ENCODE data around the gene APCDD1. TPM values are rescaled to one million over a fixed set of nuclear protein-coding genes. Genes with fewer than 3 reads are reported as not detected.
A peak's percentile ranks its signal among the peaks of the same experiment; 100 is the strongest.

APCDD1 gene
- total RNA-seq, 1 donor from 2014 or later: 171 TPM

- TF ChIP-seq CTCF (IDR thresholded peaks at IDR 0.05; ENCODE audit: partially characterized antibody, unreplicated experiment): no peak
- Mint-ChIP-seq H3K4me3 (ENCODE audit: unreplicated experiment) (peak overlapping the region; percentile 97), H3K4me1 (ENCODE audit: low read depth, unreplicated experiment) (peaks cover 27% of the 10 kb centered on the region), H3K9me3 (ENCODE audit: unreplicated experiment) (peaks cover 8% of the 10 kb centered on the region), H3K36me3 (ENCODE audit: unreplicated experiment) (no peaks in the 10 kb centered on the region), H3K27ac (ENCODE audit: unreplicated experiment) (peak overlapping the region; percentile 97), H3K27me3 (ENCODE audit: unreplicated experiment) (peaks cover 7% of the 10 kb centered on the region)
- no peak for DNase-seq
These were observed 1.5 kb downstream of the APCDD1 start for GRCh38 chr18:10455726-10456453.

- Mint-ChIP-seq H3K27me3 (ENCODE audit: unreplicated experiment) (peaks cover 7% of the 10 kb centered on the region), H3K36me3 (ENCODE audit: unreplicated experiment) (no peaks in the 10 kb centered on the region), H3K9me3 (ENCODE audit: unreplicated experiment) (peaks cover 8% of the 10 kb centered on the region), H3K27ac (ENCODE audit: unreplicated experiment) (peak overlapping the region; percentile 95), H3K4me3 (ENCODE audit: unreplicated experiment) (peak overlapping the region; percentile 97), H3K4me1 (ENCODE audit: low read depth, unreplicated experiment) (peaks cover 27% of the 10 kb centered on the region)
- DNase-seq: no peak
- no peak for TF ChIP-seq CTCF (IDR thresholded peaks at IDR 0.05; ENCODE audit: partially characterized antibody, unreplicated experiment)
These were observed 2.3 kb downstream of the APCDD1 start for GRCh38 chr18:10456718-10457117.

- Mint-ChIP-seq H3K36me3 (ENCODE audit: unreplicated experiment) (no peaks in the 10 kb centered on the region), H3K27me3 (ENCODE audit: unreplicated experiment) (peaks cover 7% of the 10 kb centered on the region), H3K27ac (ENCODE audit: unreplicated experiment) (peak overlapping the region; percentile 95), H3K4me1 (ENCODE audit: low read depth, unreplicated experiment) (peaks cover 29% of the 10 kb centered on the region), H3K9me3 (ENCODE audit: unreplicated experiment) (peaks cover 8% of the 10 kb centered on the region), H3K4me3 (ENCODE audit: unreplicated experiment) (peak overlapping the region; percentile 97)
- no peak for DNase-seq
- no peak for TF ChIP-seq CTCF (IDR thresholded peaks at IDR 0.05; ENCODE audit: partially characterized antibody, unreplicated experiment)
These were observed 2.7 kb downstream of the APCDD1 start for GRCh38 chr18:10457128-10457527.

- DNase-seq: no peak
- peaks cover 28% of the 10 kb centered on the region for H3K4me1 Mint-ChIP-seq (ENCODE audit: low read depth, unreplicated experiment)
These were observed 3.3 kb downstream of the APCDD1 start for GRCh38 chr18:10457767-10458166.

More at GRCh38 chr18:10457767-10458166, 3.3 kb downstream of the APCDD1 start:
- Mint-ChIP-seq H3K4me3 (ENCODE audit: unreplicated experiment) (peak overlapping the region; percentile 97), H3K27ac (ENCODE audit: unreplicated experiment) (peak overlapping the region; percentile 95), H3K9me3 (ENCODE audit: unreplicated experiment) (peaks cover 8% of the 10 kb centered on the region), H3K27me3 (ENCODE audit: unreplicated experiment) (peaks cover 7% of the 10 kb centered on the region), H3K36me3 (ENCODE audit: unreplicated experiment) (no peaks in the 10 kb centered on the region)
- no peak for TF ChIP-seq CTCF (IDR thresholded peaks at IDR 0.05; ENCODE audit: partially characterized antibody, unreplicated experiment)
